Gastroesophageal sphincter (tissue), 3 donors: Measurements from ENCODE around the gene PSMD5.

ENCODE experiments used
- CTCF ChIP-seq, 4 experiments: fragments of 200-600 bp in 2 of 4; fragments of 450-650 bp in 2 of 4; sonication (generic) in 1 of 4; IDR thresholded peaks; one replicate each; pipeline ENCODE4 v1.5.1; 2017 to 2019; ENCODE audit warnings: antibody characterized with exemption in 4 of 4, mild to moderate bottlenecking in 2 of 4, moderate library complexity in 2 of 4
- EP300 ChIP-seq: sonication (generic); formaldehyde crosslinking; IDR thresholded peaks from one replicate; pipeline ENCODE4 v1.6.1; 2017; ENCODE audit warnings: antibody characterized with exemption, mild to moderate bottlenecking
- POLR2A ChIP-seq, 2 donors: fragments of 450-650 bp; IDR thresholded peaks; one replicate each; pipeline ENCODE4 v1.6.1; 2017; ENCODE audit warnings: antibody characterized with exemption in 2 of 2, mild to moderate bottlenecking in 2 of 2, moderate library complexity in 1 of 2
- POLR2AphosphoS5 ChIP-seq: sonication (generic); formaldehyde crosslinking; IDR thresholded peaks from one replicate; pipeline ENCODE4 v1.6.1; 2017; ENCODE audit warnings: antibody characterized with exemption

- no peak for TF ChIP-seq CTCF (IDR thresholded peaks at IDR 0.05)
- TF ChIP-seq POLR2AphosphoS5: no peak
- no peak for TF ChIP-seq POLR2A (IDR thresholded peaks at IDR 0.05)
- no peak for TF ChIP-seq EP300
Measured at GRCh38 chr9:120850315-120850714, 7.6 kb upstream of the PSMD5 start.
